KMS-11 (cell line): ENCODE data around the gene PCDHB11.
"Not testable (repeated sequence)": the region's sequence is repeated elsewhere in the genome, so short reads cannot be mapped to it uniquely, and the experiment has no call there.

Experiments
- H2AFZ ChIP-seq: fragments of 200-600 bp; sonication (generic); 2 replicates; pipeline ENCODE4 v1.6.1; 2016; ENCODE audit warnings: antibody characterized with exemption, mixed run types, low read depth
- H3K27ac ChIP-seq: fragments of 200-600 bp; sonication (generic); 2 replicates; pipeline ENCODE4 v1.6.1; 2016; ENCODE audit warnings: mild to moderate bottlenecking, mixed run types
- H3K27me3 ChIP-seq: fragments of 200-600 bp; sonication (generic); 2 replicates; pipeline ENCODE4 v1.6.1; 2017; ENCODE audit warnings: mild to moderate bottlenecking, low read depth, mixed run types, moderate library complexity; ENCODE audit not compliant: insufficient read depth
- H3K36me3 ChIP-seq: fragments of 200-600 bp; sonication (generic); 2 replicates; pipeline ENCODE4 v1.6.1; 2017; ENCODE audit warnings: mild to moderate bottlenecking, mixed run types; ENCODE audit not compliant: insufficient read depth
- H3K4me1 ChIP-seq: fragments of 200-600 bp; sonication (generic); 2 replicates; pipeline ENCODE4 v1.6.1; 2016; ENCODE audit warnings: mild to moderate bottlenecking, low read depth, mixed run types; ENCODE audit not compliant: poor library complexity, severe bottlenecking
- H3K4me2 ChIP-seq: fragments of 200-600 bp; sonication (generic); 2 replicates; pipeline ENCODE4 v1.7.0; 2016; ENCODE audit warnings: mild to moderate bottlenecking, mixed run types
- H3K4me3 ChIP-seq: fragments of 200-600 bp; sonication (generic); IDR thresholded peaks from 2 replicates; pipeline ENCODE4 v1.6.1; 2017; ENCODE audit warnings: low read depth, low read length, mixed read lengths; ENCODE audit not compliant: insufficient read depth
- H3K79me2 ChIP-seq: fragments of 200-600 bp; sonication (generic); 2 replicates; pipeline ENCODE4 v1.6.1; 2016; ENCODE audit warnings: low read depth, mixed run types; ENCODE audit not compliant: insufficient read depth
- H3K9ac ChIP-seq: fragments of 200-600 bp; sonication (generic); 2 replicates; pipeline ENCODE4 v1.6.1; 2016; ENCODE audit warnings: mild to moderate bottlenecking, mixed run types
- H4K20me1 ChIP-seq: fragments of 200-600 bp; sonication (generic); 2 replicates; pipeline ENCODE4 v1.6.1; 2016; ENCODE audit warnings: mild to moderate bottlenecking, mixed run types; ENCODE audit not compliant: insufficient read depth
- TF ChIP-seq, protein P1 (sequence below): fragments of 200-600 bp; sonication (generic); conservative IDR thresholded peaks from 2 replicates; pipeline ENCODE4 v1.6.1; 2017; ENCODE audit warnings: low read depth, mild to moderate bottlenecking, antibody characterized with exemption, low read length, moderate library complexity, mixed read lengths

Gene PCDHB11

DNA sequence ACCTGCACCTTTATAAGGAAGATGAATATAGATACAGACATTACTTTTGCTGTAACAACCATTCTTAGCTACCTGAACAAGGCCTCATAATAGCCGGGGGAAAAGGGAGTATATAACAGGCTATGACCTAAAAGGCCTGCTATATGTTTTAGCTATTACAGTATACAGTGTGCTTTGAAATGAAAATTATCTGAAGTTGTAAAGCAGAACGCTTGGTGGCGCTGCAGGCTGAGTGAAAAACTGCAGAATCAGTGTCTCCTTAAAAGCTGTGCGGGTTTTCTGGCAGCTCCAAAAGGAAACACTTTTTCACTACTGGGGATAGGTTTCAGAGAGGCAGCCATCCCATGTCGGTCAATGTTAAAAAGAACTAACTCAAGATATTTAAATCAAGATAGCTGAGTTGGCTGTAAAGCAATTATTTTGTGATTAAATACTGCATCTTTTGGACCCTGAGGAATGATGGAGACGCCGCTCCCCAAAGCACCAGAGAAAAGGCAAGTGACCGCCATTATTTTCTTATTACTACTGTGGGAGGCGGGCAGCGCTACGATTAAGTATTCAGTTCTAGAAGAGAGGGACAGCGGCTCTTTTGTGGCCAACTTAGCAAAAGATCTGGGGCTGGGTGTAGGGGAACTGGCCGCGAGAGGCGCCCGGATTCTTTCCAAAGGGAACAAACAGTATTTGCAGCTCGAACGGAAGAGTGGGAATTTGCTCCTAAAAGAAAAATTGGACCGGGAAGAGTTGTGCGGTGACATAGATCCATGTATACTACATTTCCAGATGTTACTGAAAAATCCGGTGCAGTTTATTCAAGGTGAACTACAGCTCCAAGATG lies 43.7 kb upstream of the PCDHB11 start:
- Histone ChIP-seq H3K36me3 (no peaks in the 10 kb centered on the region), H3K4me1 (no peaks in the 10 kb centered on the region), H3K79me2 (no peaks in the 10 kb centered on the region), H3K9ac (no peak overlapping the region), H3K27ac (no peak overlapping the region), H2AFZ (no peak overlapping the region), H3K4me2 (no peak overlapping the region), H3K27me3 (no peaks in the 10 kb centered on the region), H3K4me3 (no peak overlapping the region), H4K20me1 (no peaks in the 10 kb centered on the region)
- TF ChIP-seq, protein P1, sequence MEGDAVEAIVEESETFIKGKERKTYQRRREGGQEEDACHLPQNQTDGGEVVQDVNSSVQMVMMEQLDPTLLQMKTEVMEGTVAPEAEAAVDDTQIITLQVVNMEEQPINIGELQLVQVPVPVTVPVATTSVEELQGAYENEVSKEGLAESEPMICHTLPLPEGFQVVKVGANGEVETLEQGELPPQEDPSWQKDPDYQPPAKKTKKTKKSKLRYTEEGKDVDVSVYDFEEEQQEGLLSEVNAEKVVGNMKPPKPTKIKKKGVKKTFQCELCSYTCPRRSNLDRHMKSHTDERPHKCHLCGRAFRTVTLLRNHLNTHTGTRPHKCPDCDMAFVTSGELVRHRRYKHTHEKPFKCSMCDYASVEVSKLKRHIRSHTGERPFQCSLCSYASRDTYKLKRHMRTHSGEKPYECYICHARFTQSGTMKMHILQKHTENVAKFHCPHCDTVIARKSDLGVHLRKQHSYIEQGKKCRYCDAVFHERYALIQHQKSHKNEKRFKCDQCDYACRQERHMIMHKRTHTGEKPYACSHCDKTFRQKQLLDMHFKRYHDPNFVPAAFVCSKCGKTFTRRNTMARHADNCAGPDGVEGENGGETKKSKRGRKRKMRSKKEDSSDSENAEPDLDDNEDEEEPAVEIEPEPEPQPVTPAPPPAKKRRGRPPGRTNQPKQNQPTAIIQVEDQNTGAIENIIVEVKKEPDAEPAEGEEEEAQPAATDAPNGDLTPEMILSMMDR: no peak; the same call in 1 of the 2 replicates

DNA sequence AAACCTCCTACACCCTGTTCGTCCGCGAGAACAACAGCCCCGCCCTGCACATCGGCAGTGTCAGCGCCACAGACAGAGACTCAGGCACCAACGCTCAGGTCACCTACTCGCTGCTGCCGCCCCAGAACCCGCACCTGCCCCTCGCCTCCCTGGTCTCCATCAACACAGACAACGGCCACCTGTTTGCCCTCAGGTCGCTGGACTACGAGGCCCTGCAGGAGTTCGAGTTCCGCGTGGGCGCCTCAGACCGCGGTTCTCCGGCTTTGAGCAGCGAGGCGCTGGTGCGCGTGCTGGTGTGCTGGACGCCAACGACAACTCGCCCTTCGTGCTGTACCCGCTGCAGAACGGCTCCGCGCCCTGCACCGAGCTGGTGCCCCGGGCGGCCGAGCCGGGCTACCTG lies 42.1 kb upstream of the PCDHB11 start:
- not testable (repeated sequence) for H3K4me1 ChIP-seq, H3K79me2 ChIP-seq, H3K36me3 ChIP-seq, H4K20me1 ChIP-seq, H2AFZ ChIP-seq, H3K27me3 ChIP-seq, H3K4me2 ChIP-seq, H3K27ac ChIP-seq, H3K4me3 ChIP-seq, H3K9ac ChIP-seq

DNA sequence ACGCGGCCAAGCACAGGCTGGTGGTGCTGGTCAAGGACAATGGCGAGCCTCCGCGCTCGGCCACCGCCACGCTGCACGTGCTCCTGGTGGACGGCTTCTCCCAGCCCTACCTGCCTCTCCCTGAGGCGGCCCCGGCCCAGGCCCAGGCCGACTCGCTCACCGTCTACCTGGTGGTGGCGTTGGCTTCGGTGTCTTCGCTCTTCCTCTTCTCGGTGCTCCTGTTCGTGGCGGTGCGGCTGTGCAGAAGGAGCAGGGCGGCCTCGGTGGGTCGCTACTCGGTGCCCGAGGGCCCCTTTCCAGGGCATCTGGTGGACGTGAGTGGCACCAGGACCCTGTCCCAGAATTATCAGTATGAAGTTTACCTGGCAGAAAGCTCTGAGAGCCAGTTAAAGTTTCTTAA lies 41.5 kb upstream of the PCDHB11 start:
- H3K4me1 ChIP-seq, H3K27me3 ChIP-seq, H3K4me3 ChIP-seq, H3K27ac ChIP-seq, H2AFZ ChIP-seq, H3K79me2 ChIP-seq, H3K36me3 ChIP-seq, H3K9ac ChIP-seq, H4K20me1 ChIP-seq, H3K4me2 ChIP-seq: not testable (repeated sequence)

DNA sequence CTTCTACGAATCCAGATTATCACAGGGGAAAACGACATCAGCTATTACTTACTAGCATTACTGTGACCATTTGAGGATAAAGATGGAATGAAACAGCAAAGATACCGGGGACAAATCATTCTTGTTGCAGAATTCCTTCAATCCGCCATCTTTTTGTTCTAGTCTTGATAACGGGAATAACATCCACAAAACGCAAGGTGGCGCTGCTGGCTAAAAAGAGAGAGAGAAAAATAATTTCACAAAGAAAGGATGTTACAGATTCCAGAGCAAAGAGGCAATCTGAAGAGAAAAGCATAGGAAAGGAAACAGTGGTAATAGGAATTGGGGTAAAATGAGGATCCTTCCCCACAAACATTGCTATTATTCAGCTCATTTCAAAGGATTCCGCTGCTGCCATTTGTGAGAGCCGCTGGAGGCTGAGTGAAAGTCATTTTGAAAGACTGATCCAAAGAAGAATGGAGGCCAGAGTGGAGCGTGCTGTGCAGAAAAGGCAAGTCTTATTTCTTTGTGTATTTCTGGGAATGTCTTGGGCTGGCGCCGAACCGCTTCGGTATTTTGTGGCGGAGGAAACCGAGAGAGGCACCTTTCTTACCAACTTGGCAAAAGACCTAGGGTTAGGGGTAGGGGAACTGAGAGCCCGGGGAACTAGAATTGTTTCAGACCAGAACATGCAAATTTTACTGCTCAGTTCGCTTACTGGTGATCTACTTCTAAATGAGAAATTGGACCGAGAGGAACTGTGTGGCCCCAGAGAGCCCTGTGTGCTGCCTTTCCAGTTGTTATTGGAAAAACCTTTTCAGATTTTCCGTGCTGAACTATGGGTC lies 26.8 kb upstream of the PCDHB11 start, which contains the start of gene PCDHB7:
PCDHB7 (plus strand) TSS at position 264 of the 824 bp plus-strand sequence; CDS start at position 456, 192 bp downstream.
- Histone ChIP-seq H3K27ac (no peak within 1 kb of the TSS), H3K36me3 (no peaks in the 10 kb centered on the region), H3K4me2 (no peak within 1 kb of the TSS), H4K20me1 (no peaks in the 10 kb centered on the region), H3K9ac (no peak within 1 kb of the TSS), H3K79me2 (no peaks in the 10 kb centered on the region), H3K4me1 (no peaks in the 10 kb centered on the region), H2AFZ (no peak within 1 kb of the TSS), H3K27me3 (no peaks in the 10 kb centered on the region), H3K4me3 (no peak within 1 kb of the TSS)
- TF ChIP-seq, protein P1: no peak; the same call in 1 of the 2 replicates

DNA sequence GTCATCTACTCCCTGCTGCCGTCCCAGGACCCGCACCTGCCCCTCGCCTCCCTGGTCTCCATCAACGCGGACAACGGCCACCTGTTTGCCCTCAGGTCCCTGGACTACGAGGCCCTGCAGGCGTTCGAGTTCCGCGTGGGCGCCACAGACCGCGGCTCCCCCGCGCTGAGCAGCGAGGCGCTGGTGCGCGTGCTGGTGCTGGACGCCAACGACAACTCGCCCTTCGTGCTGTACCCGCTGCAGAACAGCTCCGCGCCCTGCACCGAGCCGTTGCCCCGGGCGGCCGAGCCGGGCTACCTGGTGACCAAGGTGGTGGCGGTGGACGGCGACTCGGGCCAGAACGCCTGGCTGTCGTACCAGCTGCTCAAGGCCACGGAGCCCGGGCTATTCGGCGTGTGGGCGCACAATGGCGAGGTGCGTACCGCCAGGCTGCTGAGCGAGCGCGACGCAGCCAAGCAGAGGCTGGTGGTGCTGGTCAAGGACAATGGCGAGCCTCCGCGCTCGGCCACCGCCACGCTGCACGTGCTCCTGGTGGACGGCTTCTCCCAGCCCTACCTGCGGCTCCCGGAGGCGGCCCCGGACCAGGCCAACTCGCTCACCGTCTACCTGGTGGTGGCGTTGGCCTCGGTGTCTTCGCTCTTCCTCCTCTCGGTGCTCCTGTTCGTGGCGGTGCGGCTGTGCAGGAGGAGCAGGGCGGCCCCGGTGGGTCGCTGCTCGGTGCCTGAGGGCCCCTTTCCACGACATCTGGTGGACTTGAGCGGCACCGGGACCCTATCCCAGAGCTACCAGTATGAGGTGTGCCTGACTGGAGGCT lies 24.9 kb upstream of the PCDHB11 start:
- not testable (repeated sequence) for H2AFZ ChIP-seq, H3K4me2 ChIP-seq, H4K20me1 ChIP-seq, H3K27ac ChIP-seq, H3K27me3 ChIP-seq, H3K36me3 ChIP-seq, H3K79me2 ChIP-seq, H3K4me1 ChIP-seq, H3K9ac ChIP-seq, H3K4me3 ChIP-seq
